HK-2 (cell line): Measurements from ENCODE around the gene DAAM1.

Source experiments
- DNase-seq: peaks from one replicate; pipeline ENCODE4 v3.0.0-alpha.2; 2018; ENCODE audit not compliant: unreplicated experiment

Gene DAAM1

GRCh38 chr14:59221568-59221967 lies 33.1 kb downstream of the DAAM1 start:
- DNase-seq, result no peak

- DNase-seq, result no peak
These were observed 35.9 kb downstream of the DAAM1 start for GRCh38 chr14:59224341-59224740.

- DNase-seq, result no peak
These were observed 36.8 kb downstream of the DAAM1 start for GRCh38 chr14:59225281-59225680.

GRCh38 chr14:59228421-59228820 lies 40.0 kb downstream of the DAAM1 start:
- no peak for DNase-seq

- no peak for DNase-seq
These were observed 41.4 kb downstream of the DAAM1 start for GRCh38 chr14:59229653-59230406.

GRCh38 chr14:59236195-59236594 lies 47.7 kb downstream of the DAAM1 start:
- DNase-seq, result no peak

- DNase-seq, result no peak
These were observed 49.7 kb downstream of the DAAM1 start for GRCh38 chr14:59238216-59238615.

GRCh38 chr14:59239022-59239421 lies 50.6 kb downstream of the DAAM1 start:
- no peak for DNase-seq

- DNase-seq, result no peak
These were observed 51.9 kb downstream of the DAAM1 start for GRCh38 chr14:59240356-59240755.

GRCh38 chr14:59241121-59241520 lies 52.7 kb downstream of the DAAM1 start:
- DNase-seq, result no peak

- DNase-seq, result no peak
These were observed 54.7 kb downstream of the DAAM1 start for GRCh38 chr14:59243174-59243573.

- no peak for DNase-seq
These were observed 56.1 kb downstream of the DAAM1 start for GRCh38 chr14:59244581-59244980.

- no peak for DNase-seq
These were observed 57.4 kb downstream of the DAAM1 start for GRCh38 chr14:59245809-59246295.

GRCh38 chr14:59246566-59246965 lies 58.1 kb downstream of the DAAM1 start:
- DNase-seq, result no peak

GRCh38 chr14:59247801-59248584 lies 59.5 kb downstream of the DAAM1 start:
- no peak for DNase-seq

GRCh38 chr14:59249029-59249428 lies 60.6 kb downstream of the DAAM1 start:
- no peak for DNase-seq

- no peak for DNase-seq
These were observed 63.6 kb downstream of the DAAM1 start for GRCh38 chr14:59251811-59252771.

- no peak for DNase-seq
These were observed 64.5 kb downstream of the DAAM1 start for GRCh38 chr14:59252772-59253500.

- no peak for DNase-seq
These were observed 65.1 kb downstream of the DAAM1 start for GRCh38 chr14:59253527-59253926.

GRCh38 chr14:59254146-59254910 lies 65.9 kb downstream of the DAAM1 start:
- DNase-seq, result no peak
